ENCODE data around the gene TNNT3.

The TNNT3 gene

DNA sequence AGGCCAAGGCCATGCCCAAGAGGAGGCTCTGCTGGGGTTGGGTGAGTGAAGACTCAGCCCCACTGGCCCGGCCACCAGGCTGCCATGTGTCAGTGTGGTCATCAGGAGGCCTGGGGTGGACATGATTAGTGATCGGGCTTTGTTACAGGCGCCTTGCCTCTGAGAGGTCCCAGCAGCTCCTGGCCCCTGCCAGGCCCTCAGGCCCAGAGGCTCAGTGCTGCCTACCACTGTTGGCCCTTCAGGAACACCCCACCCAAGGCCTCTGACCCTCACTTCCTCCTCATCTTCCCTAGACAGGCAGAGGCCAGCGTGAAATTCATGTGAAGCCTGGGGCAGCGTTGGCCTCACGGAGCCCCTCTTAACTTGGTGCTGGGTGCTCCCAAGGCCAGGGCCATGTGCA, 29.8 kb downstream of the TNNT3 start:
- no peak for TF ChIP-seq RAD21 (IDR thresholded peaks at IDR 0.05; ENCODE audit: low read depth)
- TF ChIP-seq EP300 (IDR thresholded peaks at IDR 0.05; ENCODE audit: borderline replicate concordance): no peak
- no peak for TF ChIP-seq YY1 (IDR thresholded peaks at IDR 0.05; ENCODE audit: low read depth)

- TF ChIP-seq MAX (IDR thresholded peaks at IDR 0.05): no peak
- no peak for TF ChIP-seq REST (IDR thresholded peaks at IDR 0.05; ENCODE audit: low read depth)
- no peak for TF ChIP-seq TAF1 (IDR thresholded peaks at IDR 0.05; ENCODE audit: low read depth)
- TF ChIP-seq, protein P1, sequence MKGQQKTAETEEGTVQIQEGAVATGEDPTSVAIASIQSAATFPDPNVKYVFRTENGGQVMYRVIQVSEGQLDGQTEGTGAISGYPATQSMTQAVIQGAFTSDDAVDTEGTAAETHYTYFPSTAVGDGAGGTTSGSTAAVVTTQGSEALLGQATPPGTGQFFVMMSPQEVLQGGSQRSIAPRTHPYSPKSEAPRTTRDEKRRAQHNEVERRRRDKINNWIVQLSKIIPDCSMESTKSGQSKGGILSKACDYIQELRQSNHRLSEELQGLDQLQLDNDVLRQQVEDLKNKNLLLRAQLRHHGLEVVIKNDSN (IDR thresholded peaks at IDR 0.05): no peak
- TF ChIP-seq CEBPB (IDR thresholded peaks at IDR 0.05): no peak
- no peak for TF ChIP-seq EGR1 (IDR thresholded peaks at IDR 0.05)
- no peak for TF ChIP-seq RAD21 (IDR thresholded peaks at IDR 0.05; ENCODE audit: low read depth)
- no peak for TF ChIP-seq NFIC (IDR thresholded peaks at IDR 0.05)
- TF ChIP-seq TEAD4 (IDR thresholded peaks at IDR 0.05): no peak
- TF ChIP-seq FOXM1 (IDR thresholded peaks at IDR 0.05; ENCODE audit: borderline replicate concordance, low read depth): no peak
- TF ChIP-seq TCF12 (IDR thresholded peaks at IDR 0.05; ENCODE audit: low read depth): no peak
These were observed 30.4 kb downstream of the TNNT3 start for GRCh38 chr11:1949922-1950321.

DNA sequence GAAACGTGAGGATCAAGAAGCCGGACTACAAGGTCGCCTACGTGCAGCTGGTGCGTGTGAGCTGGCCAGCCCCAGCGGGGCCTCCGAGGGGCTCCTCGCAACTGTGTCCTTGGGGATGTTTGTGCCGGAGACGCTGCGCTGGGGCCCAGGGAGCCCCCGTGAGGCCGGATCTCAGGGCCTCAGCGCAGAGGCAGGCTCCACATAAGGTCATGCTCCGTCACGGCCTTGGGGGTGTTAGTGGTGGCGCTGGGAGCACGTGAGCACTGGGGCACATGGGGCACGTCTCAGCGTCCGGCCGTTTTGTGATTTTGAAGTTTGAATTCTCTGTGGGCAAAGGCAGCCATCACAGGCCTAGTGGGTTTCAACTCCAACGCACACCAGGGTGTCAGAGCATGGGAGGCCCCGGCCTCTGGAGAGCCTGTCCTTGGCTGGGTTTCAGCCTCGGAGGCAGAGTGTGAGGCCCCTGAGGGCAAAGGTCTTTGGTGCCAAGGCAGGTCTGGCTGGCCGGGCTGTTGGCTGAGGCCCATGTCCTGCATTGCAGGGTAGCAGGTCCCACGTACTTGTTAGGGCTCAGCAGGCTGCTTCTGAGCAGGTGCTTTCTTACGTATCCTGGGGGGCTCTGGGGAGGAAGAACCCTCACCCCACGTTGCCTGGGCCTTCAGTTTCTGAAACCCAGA, 33.4 kb downstream of the TNNT3 start:
- TF ChIP-seq YY1 (IDR thresholded peaks at IDR 0.05; ENCODE audit: low read depth): no peak
- TF ChIP-seq RAD21 (IDR thresholded peaks at IDR 0.05; ENCODE audit: low read depth): no peak
- no peak for TF ChIP-seq REST (IDR thresholded peaks at IDR 0.05; ENCODE audit: low read depth)
- TF ChIP-seq CREB1 (IDR thresholded peaks at IDR 0.05; ENCODE audit: low read depth): no peak
- TF ChIP-seq TEAD4 (IDR thresholded peaks at IDR 0.05): no peak
- no peak for TF ChIP-seq NFIC (IDR thresholded peaks at IDR 0.05)
- TF ChIP-seq, protein P1 (IDR thresholded peaks at IDR 0.05): no peak
- no peak for TF ChIP-seq FOXM1 (IDR thresholded peaks at IDR 0.05; ENCODE audit: borderline replicate concordance, low read depth)
- TF ChIP-seq EP300 (IDR thresholded peaks at IDR 0.05; ENCODE audit: borderline replicate concordance): no peak
- no peak for TF ChIP-seq MAX (IDR thresholded peaks at IDR 0.05)
- TF ChIP-seq TAF1 (IDR thresholded peaks at IDR 0.05; ENCODE audit: low read depth): no peak
- no peak for TF ChIP-seq EGR1 (IDR thresholded peaks at IDR 0.05)
- no peak for TF ChIP-seq ZBTB7A (IDR thresholded peaks at IDR 0.05; ENCODE audit: low read depth)
- no peak for TF ChIP-seq CEBPB (IDR thresholded peaks at IDR 0.05)

DNA sequence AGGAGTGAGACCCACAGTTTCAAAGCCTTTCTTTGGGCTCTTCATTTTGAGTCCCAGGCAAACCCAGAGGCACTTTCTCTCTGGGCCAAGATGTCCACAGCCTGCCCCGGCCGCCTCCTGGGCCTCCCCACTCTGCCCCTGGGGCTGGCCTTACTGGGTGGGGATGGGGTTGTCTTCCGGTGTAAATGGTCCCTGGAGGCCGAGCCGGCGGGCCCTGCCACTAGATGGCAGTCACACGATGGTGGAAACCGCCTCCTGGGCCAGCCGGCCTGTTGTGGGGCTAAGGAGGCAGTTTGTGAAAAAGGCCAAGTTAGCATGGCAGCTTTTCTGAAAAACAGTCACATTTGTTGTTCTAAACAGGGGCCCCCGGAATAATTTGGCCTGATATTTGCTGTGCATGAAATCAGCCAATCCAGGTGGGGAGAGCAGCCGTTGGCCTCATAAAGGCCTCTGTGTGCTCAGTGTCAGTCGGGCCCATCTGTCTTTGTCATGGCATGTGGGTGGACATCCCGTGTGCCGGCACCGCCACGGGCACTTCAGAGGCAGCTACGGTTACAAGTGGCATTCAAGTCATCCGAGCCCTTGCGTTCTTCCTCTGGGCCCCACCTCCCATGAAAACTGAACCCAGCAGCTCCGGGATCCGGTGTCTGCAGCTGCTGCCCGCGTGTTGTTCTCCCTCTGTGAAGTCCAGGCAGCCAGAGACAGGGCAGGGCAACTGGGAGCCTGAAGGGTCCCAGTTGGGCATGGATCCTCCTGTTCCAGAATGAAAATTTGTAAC, 34.2 kb downstream of the TNNT3 start:
- TF ChIP-seq RAD21 (IDR thresholded peaks at IDR 0.05; ENCODE audit: low read depth): no peak

DNA sequence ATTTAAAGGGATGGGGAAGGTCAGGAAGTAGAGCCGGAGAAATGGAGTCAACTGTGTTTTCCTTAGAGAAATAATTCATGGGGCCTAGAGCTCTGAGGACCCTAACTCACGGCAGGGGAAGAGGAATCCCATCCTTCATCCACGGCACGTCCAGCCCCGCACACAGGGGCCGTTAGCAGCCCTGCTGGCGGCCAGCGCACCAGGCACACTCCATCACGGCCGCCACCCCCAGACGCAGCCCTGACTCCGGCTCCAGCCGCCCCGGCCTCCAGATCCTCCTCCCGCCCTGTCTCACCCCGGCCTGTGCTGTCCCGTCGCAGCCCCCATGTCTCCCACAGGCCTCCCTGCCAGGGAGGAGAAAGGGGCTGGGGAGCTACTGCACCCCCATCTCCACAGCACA, 38.9 kb downstream of the TNNT3 start:
- TF ChIP-seq MAX (IDR thresholded peaks at IDR 0.05) (no peak), CEBPB (IDR thresholded peaks at IDR 0.05) (no peak), TEAD4 (IDR thresholded peaks at IDR 0.05) (no peak), EP300 (IDR thresholded peaks at IDR 0.05; ENCODE audit: borderline replicate concordance) (no peak), EGR1 (IDR thresholded peaks at IDR 0.05) (no peak), NFIC (IDR thresholded peaks at IDR 0.05) (no peak), RAD21 (IDR thresholded peaks at IDR 0.05; ENCODE audit: low read depth) (no peak), TAF1 (IDR thresholded peaks at IDR 0.05; ENCODE audit: low read depth) (no peak), CREB1 (IDR thresholded peaks at IDR 0.05; ENCODE audit: low read depth) (no peak), REST (IDR thresholded peaks at IDR 0.05; ENCODE audit: low read depth) (no peak), YY1 (IDR thresholded peaks at IDR 0.05; ENCODE audit: low read depth) (no peak), ZBTB7A (IDR thresholded peaks at IDR 0.05; ENCODE audit: low read depth) (no peak), TCF12 (IDR thresholded peaks at IDR 0.05; ENCODE audit: low read depth) (no peak), FOXM1 (IDR thresholded peaks at IDR 0.05; ENCODE audit: borderline replicate concordance, low read depth) (no peak)
- TF ChIP-seq, protein P1 (IDR thresholded peaks at IDR 0.05): no peak
